Tibial artery (tissue), 4 donors: ENCODE results near the gene SUPT6H.

Experiments
- DNase-seq, 2 donors: peaks; one replicate each; pipeline ENCODE4 v3.0.0-alpha.2; 2019
- H3K27ac ChIP-seq, 2 donors: fragments of 200-600 bp; sonication (generic) in 1 of 2; 1 replicate in 1 of 2; 2 replicates in 1 of 2; pipeline ENCODE4 v1.5.1; 2018 to 2019; ENCODE audit warnings: mild to moderate bottlenecking in 1 of 2
- H3K27me3 ChIP-seq, 2 donors: fragments of 200-600 bp; sonication (generic) in 1 of 2; one replicate each; pipeline versions ENCODE4 v1.5.1 to v1.6.0; 2016 to 2019
- H3K36me3 ChIP-seq, 3 donors: fragments of 200-600 bp; sonication (generic) in 2 of 3; one replicate each; pipeline ENCODE4 v1.5.1; 2016 to 2019; ENCODE audit warnings: mild to moderate bottlenecking in 2 of 3
- H3K4me1 ChIP-seq, 4 donors: fragments of 200-600 bp; sonication (generic) in 2 of 4; 1 replicate in 3 of 4; 2 replicates in 1 of 4; pipeline ENCODE4 v1.5.1; 2016 to 2019
- H3K4me3 ChIP-seq, 2 donors: fragments of 200-600 bp; sonication (generic) in 1 of 2; 1 replicate in 1 of 2; 2 replicates in 1 of 2; pipeline ENCODE4 v1.5.1; 2018 to 2019; ENCODE audit warnings: mild to moderate bottlenecking in 2 of 2
- H3K9me3 ChIP-seq, 3 donors: fragments of 200-600 bp; sonication (generic) in 1 of 3; one replicate each; pipeline ENCODE4 v1.5.1; 2016 to 2019
- intact Hi-C: fragments of 100-400 bp; cut with DNase I; formaldehyde crosslinking; loops from one replicate; pipeline ENCODE4 v1.15.0; 2023; ENCODE audit warnings: low total_unique reads
- TF ChIP-seq, protein P1 (sequence below), 2 experiments: fragments of 200-600 bp in 1 of 2; fragments of 450-650 bp in 1 of 2; IDR thresholded peaks; one replicate each; pipeline ENCODE4 v1.5.1; 2017 to 2019; ENCODE audit warnings: antibody characterized with exemption in 2 of 2, mild to moderate bottlenecking in 1 of 2, moderate library complexity in 1 of 2

The SUPT6H gene

DNA sequence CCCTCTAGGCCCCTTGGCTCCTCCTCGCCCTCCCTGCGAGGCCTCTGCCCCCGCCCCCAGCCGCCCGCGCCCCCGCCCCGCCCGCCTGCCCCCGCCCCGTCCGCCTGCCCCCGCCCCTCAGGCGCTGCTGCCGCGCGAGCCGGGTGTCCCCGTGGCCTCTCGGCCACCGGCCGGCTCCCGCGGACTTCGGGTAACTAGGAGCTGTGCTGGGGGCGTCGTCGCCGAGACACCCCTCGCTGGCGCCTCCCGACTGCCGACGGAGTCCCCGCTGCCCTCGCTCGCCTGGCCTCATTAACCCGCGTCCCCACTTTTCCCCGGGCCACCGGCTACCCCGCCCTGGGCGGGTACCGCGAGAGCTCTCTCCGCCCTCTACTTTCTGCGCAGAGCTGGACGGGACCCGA is 64.2 kb downstream of the SUPT6H start, which contains the start of gene TLCD1:
TLCD1 (minus strand) TSS at position 8 of the 401 bp plus-strand sequence. CDS start 136 bp downstream, outside the sequence.
- intact Hi-C loops: loop anchor here (5.0 kb wide), 1 partner anchor 171 kb away; the partner anchor contains the start of gene FLOT2

DNA sequence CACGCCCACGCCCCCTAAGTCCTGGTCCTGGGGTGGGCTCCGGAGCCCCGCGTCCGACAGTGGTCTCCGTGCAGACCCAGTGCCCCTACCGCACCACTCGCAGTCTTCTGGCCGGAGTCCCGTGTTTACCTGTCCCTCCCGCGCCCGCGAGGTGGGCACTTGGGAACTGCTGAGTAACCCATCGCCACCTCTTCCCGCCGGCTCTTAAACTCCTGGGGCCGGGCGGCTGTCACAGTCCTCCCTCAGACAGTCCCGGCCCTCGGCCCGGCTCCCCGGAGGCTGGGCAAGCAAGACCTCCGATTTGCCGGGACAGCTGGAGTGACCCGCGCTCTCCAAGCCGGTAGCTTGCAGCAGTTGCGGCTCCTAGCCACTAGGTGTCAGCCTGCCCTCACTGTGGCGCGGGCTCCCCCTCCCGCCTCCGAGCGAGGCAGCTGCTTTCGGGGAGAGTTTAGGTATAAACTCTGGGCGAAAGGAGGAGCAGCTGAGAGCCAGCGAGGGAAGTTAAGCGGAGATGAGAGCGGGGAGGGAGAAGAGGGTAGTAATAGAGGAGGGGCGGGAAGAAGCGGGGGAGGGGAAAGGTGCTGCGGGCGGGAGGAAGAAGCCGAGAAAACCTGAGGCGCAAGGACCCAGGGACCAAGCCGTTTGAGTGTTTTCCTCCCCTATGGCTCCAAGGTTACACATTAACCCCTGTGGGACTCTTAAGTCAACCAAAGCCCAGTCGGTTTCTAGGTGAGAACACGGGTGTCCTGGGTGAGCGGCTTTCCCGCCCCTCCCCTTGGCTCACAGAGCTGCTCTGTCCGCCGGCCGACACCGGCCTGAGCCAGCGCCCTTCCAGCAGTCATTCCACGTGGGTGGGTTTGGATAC is 64.9 kb downstream of the SUPT6H start:
- H3K27ac ChIP-seq: peak overlapping the region; percentile 90 to 99
- H3K4me1 ChIP-seq: peaks cover 4 to 44% (median 24%) of the 10 kb centered on the region in 4 donors
- no peaks in the 10 kb centered on the region for H3K27me3 ChIP-seq
- intact Hi-C loops: loop anchor here (1.0 to 5.0 kb wide), 2 partner anchors 21 to 170 kb away; partner anchors contain the start of gene FLOT2
- H3K36me3 ChIP-seq: peaks cover 27 to 29% (median 27%) of the 10 kb centered on the region in 3 donors
- H3K4me3 ChIP-seq: peak overlapping the region; percentile 65 to 91
- no peaks in the 10 kb centered on the region for H3K9me3 ChIP-seq
- TF ChIP-seq, protein P1, sequence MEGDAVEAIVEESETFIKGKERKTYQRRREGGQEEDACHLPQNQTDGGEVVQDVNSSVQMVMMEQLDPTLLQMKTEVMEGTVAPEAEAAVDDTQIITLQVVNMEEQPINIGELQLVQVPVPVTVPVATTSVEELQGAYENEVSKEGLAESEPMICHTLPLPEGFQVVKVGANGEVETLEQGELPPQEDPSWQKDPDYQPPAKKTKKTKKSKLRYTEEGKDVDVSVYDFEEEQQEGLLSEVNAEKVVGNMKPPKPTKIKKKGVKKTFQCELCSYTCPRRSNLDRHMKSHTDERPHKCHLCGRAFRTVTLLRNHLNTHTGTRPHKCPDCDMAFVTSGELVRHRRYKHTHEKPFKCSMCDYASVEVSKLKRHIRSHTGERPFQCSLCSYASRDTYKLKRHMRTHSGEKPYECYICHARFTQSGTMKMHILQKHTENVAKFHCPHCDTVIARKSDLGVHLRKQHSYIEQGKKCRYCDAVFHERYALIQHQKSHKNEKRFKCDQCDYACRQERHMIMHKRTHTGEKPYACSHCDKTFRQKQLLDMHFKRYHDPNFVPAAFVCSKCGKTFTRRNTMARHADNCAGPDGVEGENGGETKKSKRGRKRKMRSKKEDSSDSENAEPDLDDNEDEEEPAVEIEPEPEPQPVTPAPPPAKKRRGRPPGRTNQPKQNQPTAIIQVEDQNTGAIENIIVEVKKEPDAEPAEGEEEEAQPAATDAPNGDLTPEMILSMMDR (IDR thresholded peaks at IDR 0.05): peak; percentile 99 to 100
- peak; percentile 95 to 96 for DNase-seq

More for the DNA sequence above, 64.2 kb downstream of the SUPT6H start, which contains the start of gene TLCD1:
- DNase-seq: peak; percentile 56 to 84
- Histone ChIP-seq H3K9me3 (no peaks in the 10 kb centered on the region), H3K27ac (peak within 1 kb of the TSS; percentile 90 to 99), H3K4me1 (peaks cover 4 to 50% (median 30%) of the 10 kb centered on the region in 4 donors), H3K27me3 (no peaks in the 10 kb centered on the region), H3K36me3 (peaks cover 32 to 34% (median 34%) of the 10 kb centered on the region in 3 donors), H3K4me3 (peak within 1 kb of the TSS; percentile 65 to 91)
- TF ChIP-seq, protein P1 (IDR thresholded peaks at IDR 0.05): no peak

DNA sequence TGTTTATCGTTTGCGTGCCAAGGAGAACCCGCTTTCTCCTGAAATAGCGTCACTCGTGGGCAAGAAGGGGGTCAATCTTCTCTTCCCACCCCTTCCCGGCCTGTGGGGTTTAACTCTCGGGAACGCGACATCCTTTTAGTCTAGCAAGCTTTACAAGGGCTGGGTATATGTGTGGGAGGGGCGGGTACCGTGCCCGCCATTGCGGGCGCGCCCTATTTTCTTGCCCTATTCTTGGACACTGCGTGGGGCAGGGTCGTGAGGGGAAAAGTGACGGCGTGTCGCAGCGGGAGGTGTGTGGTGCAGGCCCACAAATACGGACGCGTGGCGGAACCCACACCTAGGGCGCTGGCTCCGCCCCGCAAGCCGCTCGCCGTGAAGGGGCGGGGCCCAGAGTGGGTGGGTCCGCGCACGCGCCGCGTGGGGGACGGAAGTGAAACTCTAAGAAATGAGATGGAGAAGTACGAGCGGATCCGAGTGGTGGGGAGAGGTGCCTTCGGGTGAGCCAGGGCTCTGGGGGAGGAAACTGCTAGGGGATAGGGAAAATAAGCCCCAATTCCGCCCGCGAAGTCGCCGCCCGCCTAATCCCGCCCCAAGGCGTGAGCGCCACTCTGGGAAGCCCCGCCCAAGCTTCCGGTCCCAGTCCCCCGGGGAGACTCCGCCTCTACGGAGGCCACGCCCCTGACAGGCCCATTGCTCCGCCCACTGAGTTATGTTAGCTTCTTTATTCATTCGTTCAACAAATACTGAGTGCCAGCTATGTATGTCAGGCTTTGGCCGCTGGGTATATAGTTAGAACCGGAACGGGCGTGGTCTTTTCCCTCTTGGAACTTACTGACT is 66.6 kb downstream of the SUPT6H start, which contains the start of gene NEK8:
NEK8 (plus strand) TSS at position 425 of the 837 bp plus-strand sequence; CDS start at position 451, 26 bp downstream.
- Histone ChIP-seq H3K36me3 (peaks cover 9 to 11% (median 10%) of the 10 kb centered on the region in 3 donors), H3K4me1 (peaks cover 4 to 32% (median 19%) of the 10 kb centered on the region in 4 donors), H3K27me3 (no peaks in the 10 kb centered on the region), H3K27ac (peak within 1 kb of the TSS; percentile 90 to 99), H3K4me3 (peak within 1 kb of the TSS; percentile 65 to 91), H3K9me3 (no peaks in the 10 kb centered on the region)
- intact Hi-C loops: loop anchor here (2.0 to 5.0 kb wide), 2 partner anchors 14 to 169 kb away; partner anchors contain the start of gene FLOT2
- TF ChIP-seq, protein P1 (IDR thresholded peaks at IDR 0.05): peak in 1 of 2 experiments; percentile 17
- peak; percentile 96 to 97 for DNase-seq

DNA sequence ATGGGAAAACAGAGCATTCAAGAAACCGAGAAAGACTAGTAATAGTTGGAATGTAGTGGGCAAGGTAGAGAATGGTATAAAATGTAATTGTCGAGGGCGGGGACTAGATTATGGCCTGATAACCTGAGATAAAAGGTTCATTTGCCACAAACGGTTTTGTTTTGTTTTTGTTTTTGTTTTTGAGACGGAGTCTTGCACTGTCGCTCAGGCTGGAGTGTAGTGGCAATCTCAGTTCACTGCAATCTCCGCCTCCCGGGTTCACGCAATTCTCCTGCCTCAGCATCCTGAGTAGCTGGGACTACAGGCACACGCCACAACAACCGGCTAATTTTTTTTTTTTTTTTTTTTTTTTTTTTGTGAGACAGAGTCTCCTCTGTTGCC is 67.9 kb downstream of the SUPT6H start:
- no peaks in the 10 kb centered on the region for H3K36me3 ChIP-seq
- no peak overlapping the region for H3K4me3 ChIP-seq
- no peak for DNase-seq
- TF ChIP-seq, protein P1 (IDR thresholded peaks at IDR 0.05): no peak
- no peaks in the 10 kb centered on the region for H3K9me3 ChIP-seq
- H3K4me1 ChIP-seq: peaks cover 4 to 31% (median 19%) of the 10 kb centered on the region in 4 donors
- H3K27me3 ChIP-seq: no peaks in the 10 kb centered on the region
- H3K27ac ChIP-seq: no peak overlapping the region
- intact Hi-C loops: loop anchor here (2.0 to 5.0 kb wide), 2 partner anchors 13 to 167 kb away; partner anchors contain the start of gene FLOT2

DNA sequence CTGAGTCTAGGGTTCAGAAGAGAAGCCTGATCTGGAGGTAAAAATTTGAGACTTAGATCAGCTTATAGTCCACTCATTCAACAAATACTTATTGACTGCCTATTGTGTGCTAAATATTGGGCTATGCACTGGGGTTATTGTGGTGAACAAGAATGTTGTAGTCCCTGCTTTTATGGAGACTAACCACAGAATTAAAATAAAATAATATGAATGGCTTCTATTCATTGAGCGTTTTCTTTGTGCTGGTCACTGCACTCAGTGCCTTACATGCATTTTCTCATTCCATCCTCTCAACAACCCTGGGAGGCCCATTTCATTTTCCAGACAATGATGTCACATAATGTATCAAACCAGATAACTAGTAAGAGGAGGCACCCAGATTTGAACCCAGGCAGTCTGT is 71.3 kb downstream of the SUPT6H start:
- TF ChIP-seq, protein P1 (IDR thresholded peaks at IDR 0.05): no peak
- DNase-seq: no peak
- Histone ChIP-seq H3K36me3 (no peaks in the 10 kb centered on the region), H3K27ac (no peak overlapping the region), H3K27me3 (no peaks in the 10 kb centered on the region), H3K4me1 (peaks cover 0 to 5% (median 0%) of the 10 kb centered on the region in 4 donors), H3K9me3 (no peaks in the 10 kb centered on the region), H3K4me3 (no peak overlapping the region)
- intact Hi-C loops: no loop called here
